K562 (cell line): ENCODE results near the gene ERCC2. TPM values are rescaled to one million over a fixed set of nuclear protein-coding genes. Genes with fewer than 3 reads are reported as not detected.

Experiments used
- ATAC-seq: fragments of 200-7000 bp; cut with Tn5 transposase; 3 replicates; pipeline ENCODE4 v1.9.1; 2020; ENCODE audit warnings: moderate library complexity
- BruUV-seq: library from RNA; stranded (reverse); fragments of 400-500 nt; replicated peaks from 2 replicates; lab custom pipeline; 2021; lab: Mats Ljungman, UMichigan
- CTCF ChIA-PET: fragments of 300-600 bp; formaldehyde crosslinking; extraction: SDS; loops from one replicate; lab custom pipeline; 2021; ENCODE audit warnings: low intra/inter-chr PET ratio; lab: Yijun Ruan, JAX
- POLR2A ChIA-PET: fragments of 300-600, 350-650 bp; sonication (Branson Sonifier 250); formaldehyde crosslinking; extraction: SDS; loops from one replicate; lab custom pipeline; 2021; ENCODE audit warnings: antibody characterized with exemption, inconsistent platforms; lab: Yijun Ruan, JAX
- DNase-seq, 4 experiments: peaks; one replicate each; pipeline versions ENCODE4 v3.0.0 to v3.0.0-alpha.2; 2011 to 2018; ENCODE audit warnings: low spot score in 3 of 4, mixed read lengths in 3 of 4; ENCODE audit errors: extremely low read depth in 1 of 4
- FAIRE-seq: peaks from 2 replicates; lab custom pipeline; 2011; peaks lifted over from hg19 to GRCh38; lab: Jason Lieb, UNC
- H2AFZ ChIP-seq: 2 replicates; pipeline ENCODE4 v1.6.0; 2011; ENCODE audit warnings: low read depth, low read length, control low read depth, inconsistent platforms
- H3K27ac ChIP-seq: fragments of 200-600 bp; 3 replicates; pipeline ENCODE4 v1.8.0; 2011; ENCODE audit warnings: low read depth, mild to moderate bottlenecking, control low read depth, inconsistent platforms, low read length, moderate library complexity, mixed read lengths; ENCODE audit errors: extremely low read depth
- H3K27me3 ChIP-seq, 2 experiments: fragments of 300-600 bp in 1 of 2; 2 replicates in 1 of 2; 3 replicates in 1 of 2; pipeline versions ENCODE4 v1.6.0 to v1.8.0; 2011; ENCODE audit warnings: inconsistent platforms in 2 of 2, low read length in 2 of 2, mild to moderate bottlenecking in 1 of 2, mixed read lengths in 1 of 2, moderate library complexity in 1 of 2; ENCODE audit not compliant: control insufficient read depth in 2 of 2, insufficient read depth in 2 of 2
- H3K36me3 ChIP-seq: fragments of 300-600 bp; 3 replicates; pipeline ENCODE4 v1.8.0; 2011; ENCODE audit warnings: mild to moderate bottlenecking, low read length, inconsistent platforms; ENCODE audit not compliant: control insufficient read depth, insufficient read depth
- H3K4me1 ChIP-seq, 2 experiments: fragments of 200-600 bp in 1 of 2; replicated peaks in 1 of 2; 2 replicates in 1 of 2; 3 replicates in 1 of 2; pipeline versions ENCODE4 v1.5.1 to v1.8.0; 2011; ENCODE audit warnings: inconsistent platforms in 2 of 2, low read length in 2 of 2, mild to moderate bottlenecking in 1 of 2, mixed read lengths in 1 of 2, moderate library complexity in 1 of 2; ENCODE audit not compliant: control insufficient read depth in 2 of 2, insufficient read depth in 2 of 2
- H3K4me2 ChIP-seq: 2 replicates; pipeline ENCODE4 v1.6.1; 2011; ENCODE audit warnings: low read length, control low read depth, inconsistent platforms, mixed read lengths; ENCODE audit not compliant: insufficient read depth
- H3K4me3 ChIP-seq: fragments of 200-600 bp; sonication (generic), shearing (Covaris generic); 2 replicates; pipeline ENCODE4 v1.5.1; 2016; ENCODE audit warnings: control low read depth, inconsistent platforms
- H3K79me2 ChIP-seq: fragments of 200-600 bp; 3 replicates; pipeline ENCODE4 v1.8.0; 2011; ENCODE audit warnings: low read length, inconsistent platforms; ENCODE audit not compliant: control insufficient read depth, insufficient read depth
- H3K9ac ChIP-seq, 2 experiments: 2 replicates each; pipeline versions ENCODE4 v1.6.0 to v1.6.1; 2011; ENCODE audit warnings: low read depth in 2 of 2, low read length in 2 of 2, control low read depth in 1 of 2, inconsistent platforms in 1 of 2, mild to moderate bottlenecking in 1 of 2, mixed read lengths in 1 of 2; ENCODE audit not compliant: insufficient read depth in 1 of 2
- H3K9me1 ChIP-seq: one replicate; pipeline ENCODE4 v1.6.0; 2011; ENCODE audit warnings: inconsistent platforms, mild to moderate bottlenecking, low read length, moderate library complexity; ENCODE audit not compliant: control insufficient read depth, insufficient read depth
- H3K9me3 ChIP-seq: replicated peaks from 2 replicates; pipeline ENCODE4 v1.5.1; 2011; ENCODE audit warnings: low read depth, low read length, inconsistent platforms; ENCODE audit not compliant: control insufficient read depth, insufficient read depth
- H4K20me1 ChIP-seq: replicated peaks from 2 replicates; pipeline ENCODE4 v1.6.1; 2011; ENCODE audit warnings: low read length, inconsistent platforms, mixed read lengths; ENCODE audit not compliant: control insufficient read depth, insufficient read depth
- GATAD2A ChIP-seq: fragments of 450-650 bp; IDR thresholded peaks from 2 replicates; pipeline ENCODE4 v1.6.1; 2017
- MTA1 ChIP-seq: fragments of 450-650 bp; IDR thresholded peaks from 2 replicates; pipeline ENCODE4 v1.6.1; 2017; ENCODE audit warnings: borderline replicate concordance
- POLR2A ChIP-seq: fragments of 450-650 bp; conservative IDR thresholded peaks from 2 replicates; pipeline ENCODE4 v1.6.1; 2016
- POLR2G ChIP-seq: fragments of 200-400 bp; formaldehyde crosslinking; IDR thresholded peaks from 2 replicates; pipeline ENCODE4 v1.6.1; 2017; ENCODE audit warnings: low read depth, mild to moderate bottlenecking, antibody characterized with exemption, low read length, moderate library complexity
- RBFOX2 ChIP-seq: fragments of 200-400 bp; formaldehyde crosslinking; IDR thresholded peaks from 2 replicates; pipeline ENCODE4 v1.6.1; 2017; ENCODE audit warnings: low read depth, mild to moderate bottlenecking, low read length, moderate library complexity
- SAFB2 ChIP-seq: fragments of 200-400 bp; formaldehyde crosslinking; IDR thresholded peaks from 2 replicates; pipeline ENCODE4 v1.6.1; 2018; ENCODE audit warnings: borderline replicate concordance, low read length, low read depth, moderate library complexity; ENCODE audit not compliant: severe bottlenecking
- SIX5 ChIP-seq, 2 experiments: IDR thresholded peaks; 2 replicates each; pipeline ENCODE4 v1.6.1; 2011; ENCODE audit warnings: low read length in 2 of 2, borderline replicate concordance in 1 of 2, low read depth in 1 of 2, mild to moderate bottlenecking in 1 of 2, moderate library complexity in 1 of 2; ENCODE audit not compliant: insufficient read depth in 1 of 2
- ZNF583 ChIP-seq: fragments of 250-450 bp; sonication (Bioruptor Pico); IDR thresholded peaks from 2 replicates; pipeline ENCODE4 v1.4.0; 2020
- WGBS: fragments of 100-300 bp; shearing (Covaris generic); methylation state at CpG from one replicate; pipeline ENCODE4 v1.1.6; 2016; ENCODE audit warnings: low coverage, mixed read lengths; ENCODE audit not compliant: insufficient coverage; ENCODE audit errors: missing lambda C conversion rate; 5-methylcytosine and 5-hydroxymethylcytosine counted together
- in situ Hi-C: fragments of 300-500 bp; cut with MboI; formaldehyde crosslinking; loops from 4 replicates; pipeline ENCODE4 v1.15.0; 2018; ENCODE audit warnings: inconsistent platforms, mixed read lengths
- intact Hi-C: fragments of 100-400 bp; cut with micrococcal nuclease; formaldehyde crosslinking; loops from 2 replicates; pipeline ENCODE4 v1.14.2; 2022
- polyA plus RNA-seq, 8 experiments: library from polyadenylated mRNA; depleted of rRNA in 4 of 8; stranded (reverse) in 5 of 8; unstranded in 3 of 8; fragments of >200 nt; fragmentation: Nextera tagmentation in 2 of 8; fragmentation: Illumina TruSeq in 1 of 8; extraction: Ambion mirVana in 2 of 8; extraction: Trizol in 1 of 8; gene quantifications; 2 replicates each; pipeline versions ENCODE4 v1.2.1 to v1.2.3, GENCODE V29; 2011 to 2014; ENCODE audit warnings: inconsistent platforms in 1 of 8, missing spikeins in 1 of 8
- total RNA-seq, 7 experiments: library from RNA; depleted of rRNA in 6 of 7; stranded (reverse); fragments of >200 nt in 6 of 7; fragmentation: Illumina TruSeq in 2 of 7; extraction: Trizol in 2 of 7; gene quantifications; 2 replicates each; pipeline versions ENCODE4 v1.2.1 to v1.2.3, GENCODE V29; 2011 to 2021; ENCODE audit warnings: low replicate concordance in 1 of 7
- TF ChIP-seq, protein P1 (sequence below): fragments of 250-450 bp; sonication (Bioruptor Pico); IDR thresholded peaks from 2 replicates; pipeline ENCODE4 v1.9.0; 2021; ENCODE audit warnings: mild to moderate bottlenecking, inconsistent platforms
- TF ChIP-seq, protein P2 (sequence below): fragments of 450-650 bp; IDR thresholded peaks from 2 replicates; pipeline ENCODE4 v1.6.1; 2017; ENCODE audit warnings: antibody characterized with exemption, mild to moderate bottlenecking
- TF ChIP-seq, protein P3 (sequence below): fragments of 250-450 bp; sonication (Bioruptor Pico); IDR thresholded peaks from 2 replicates; pipeline ENCODE4 v1.9.0; 2021; ENCODE audit warnings: mild to moderate bottlenecking

The ERCC2 gene
- total and polyA plus RNA-seq, 9 of the 15 experiments (the other 6 are each of a cell fraction or from before 2014, with no cell fraction given) = 2.2 to 55.9 (median 23.4) TPM

DNA sequence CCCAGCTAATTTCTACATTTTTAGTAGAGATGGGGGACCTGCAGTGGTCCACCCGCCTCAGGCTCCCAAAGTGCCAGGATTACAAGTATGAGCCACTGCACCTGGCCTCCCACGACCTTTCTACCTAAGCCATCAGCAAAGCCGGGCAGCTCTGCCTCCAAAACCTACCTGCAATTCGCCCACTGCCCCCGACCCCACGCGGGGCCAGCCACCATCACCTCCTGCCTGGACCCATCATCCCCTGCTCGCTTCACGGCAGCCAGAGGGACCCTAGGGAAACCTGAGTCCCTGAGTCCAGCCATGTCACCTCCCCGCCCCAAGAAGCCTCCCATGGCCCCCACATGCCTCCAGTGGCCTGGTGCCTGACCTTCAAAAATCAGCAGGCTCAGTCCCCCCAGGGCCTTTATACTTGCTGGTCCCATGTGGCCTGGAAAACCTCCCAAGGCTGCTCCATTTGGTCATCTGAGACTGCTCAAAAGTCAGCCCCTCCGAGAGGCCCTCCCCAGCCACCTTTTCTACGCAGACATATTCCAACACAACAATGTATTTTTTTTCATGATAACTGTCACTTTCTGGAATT lies 12.1 kb downstream of the ERCC2 start:
- H3K27ac ChIP-seq = no peak overlapping the region
- peaks cover 80% of the 10 kb centered on the region; the same call in 2 of the 3 replicates for H3K36me3 ChIP-seq
- H3K79me2 ChIP-seq = no peaks in the 10 kb centered on the region
- no peak overlapping the region for H3K4me3 ChIP-seq
- ATAC-seq (no peak), DNase-seq (no peak), FAIRE-seq (no peak)
- intact Hi-C loops = no loop called here
- 87% methylated on average over 12 of the region's 12 CpGs for WGBS
- BruUV-seq = no TSS peak
- H3K9ac ChIP-seq = no peak overlapping the region
- no peaks in the 10 kb centered on the region for H3K27me3 ChIP-seq
- no peaks in the 10 kb centered on the region for H3K9me1 ChIP-seq
- H3K4me1 ChIP-seq = peaks cover 0 to 34% of the 10 kb centered on the region in 2 experiments; a peak in 2 of 5 replicates
- no peak overlapping the region for H3K4me2 ChIP-seq
- in situ Hi-C loops = no loop called here
- ChIA-PET POLR2A (interaction anchor here (0.6 to 0.7 kb wide), 2 partner anchors 118 to 372 kb away, joined by 3 to 4 read pairs; no protein-coding TSS in a partner anchor), CTCF (no interaction called here)
- H2AFZ ChIP-seq = no peak overlapping the region
- no peaks in the 10 kb centered on the region for H3K9me3 ChIP-seq
- TF ChIP-seq, protein P1, sequence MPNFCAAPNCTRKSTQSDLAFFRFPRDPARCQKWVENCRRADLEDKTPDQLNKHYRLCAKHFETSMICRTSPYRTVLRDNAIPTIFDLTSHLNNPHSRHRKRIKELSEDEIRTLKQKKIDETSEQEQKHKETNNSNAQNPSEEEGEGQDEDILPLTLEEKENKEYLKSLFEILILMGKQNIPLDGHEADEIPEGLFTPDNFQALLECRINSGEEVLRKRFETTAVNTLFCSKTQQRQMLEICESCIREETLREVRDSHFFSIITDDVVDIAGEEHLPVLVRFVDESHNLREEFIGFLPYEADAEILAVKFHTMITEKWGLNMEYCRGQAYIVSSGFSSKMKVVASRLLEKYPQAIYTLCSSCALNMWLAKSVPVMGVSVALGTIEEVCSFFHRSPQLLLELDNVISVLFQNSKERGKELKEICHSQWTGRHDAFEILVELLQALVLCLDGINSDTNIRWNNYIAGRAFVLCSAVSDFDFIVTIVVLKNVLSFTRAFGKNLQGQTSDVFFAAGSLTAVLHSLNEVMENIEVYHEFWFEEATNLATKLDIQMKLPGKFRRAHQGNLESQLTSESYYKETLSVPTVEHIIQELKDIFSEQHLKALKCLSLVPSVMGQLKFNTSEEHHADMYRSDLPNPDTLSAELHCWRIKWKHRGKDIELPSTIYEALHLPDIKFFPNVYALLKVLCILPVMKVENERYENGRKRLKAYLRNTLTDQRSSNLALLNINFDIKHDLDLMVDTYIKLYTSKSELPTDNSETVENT = no peak
- TF ChIP-seq GATAD2A (no peak), ZNF583 (CRISPR knock-in tag) (no peak), RBFOX2 (peak; percentile 30; the same call in 1 of the 2 replicates), MTA1 (no peak), SIX5 (IDR thresholded peaks at IDR 0.05; ENCODE audit: borderline replicate concordance in 1 of 2, insufficient read depth in 1 of 2, low read depth in 1 of 2, low read length in 2 of 2) (no peak), SAFB2 (no peak), POLR2G (peak; percentile 35; the same call in 1 of the 2 replicates), POLR2A (no peak)
- TF ChIP-seq, protein P2, sequence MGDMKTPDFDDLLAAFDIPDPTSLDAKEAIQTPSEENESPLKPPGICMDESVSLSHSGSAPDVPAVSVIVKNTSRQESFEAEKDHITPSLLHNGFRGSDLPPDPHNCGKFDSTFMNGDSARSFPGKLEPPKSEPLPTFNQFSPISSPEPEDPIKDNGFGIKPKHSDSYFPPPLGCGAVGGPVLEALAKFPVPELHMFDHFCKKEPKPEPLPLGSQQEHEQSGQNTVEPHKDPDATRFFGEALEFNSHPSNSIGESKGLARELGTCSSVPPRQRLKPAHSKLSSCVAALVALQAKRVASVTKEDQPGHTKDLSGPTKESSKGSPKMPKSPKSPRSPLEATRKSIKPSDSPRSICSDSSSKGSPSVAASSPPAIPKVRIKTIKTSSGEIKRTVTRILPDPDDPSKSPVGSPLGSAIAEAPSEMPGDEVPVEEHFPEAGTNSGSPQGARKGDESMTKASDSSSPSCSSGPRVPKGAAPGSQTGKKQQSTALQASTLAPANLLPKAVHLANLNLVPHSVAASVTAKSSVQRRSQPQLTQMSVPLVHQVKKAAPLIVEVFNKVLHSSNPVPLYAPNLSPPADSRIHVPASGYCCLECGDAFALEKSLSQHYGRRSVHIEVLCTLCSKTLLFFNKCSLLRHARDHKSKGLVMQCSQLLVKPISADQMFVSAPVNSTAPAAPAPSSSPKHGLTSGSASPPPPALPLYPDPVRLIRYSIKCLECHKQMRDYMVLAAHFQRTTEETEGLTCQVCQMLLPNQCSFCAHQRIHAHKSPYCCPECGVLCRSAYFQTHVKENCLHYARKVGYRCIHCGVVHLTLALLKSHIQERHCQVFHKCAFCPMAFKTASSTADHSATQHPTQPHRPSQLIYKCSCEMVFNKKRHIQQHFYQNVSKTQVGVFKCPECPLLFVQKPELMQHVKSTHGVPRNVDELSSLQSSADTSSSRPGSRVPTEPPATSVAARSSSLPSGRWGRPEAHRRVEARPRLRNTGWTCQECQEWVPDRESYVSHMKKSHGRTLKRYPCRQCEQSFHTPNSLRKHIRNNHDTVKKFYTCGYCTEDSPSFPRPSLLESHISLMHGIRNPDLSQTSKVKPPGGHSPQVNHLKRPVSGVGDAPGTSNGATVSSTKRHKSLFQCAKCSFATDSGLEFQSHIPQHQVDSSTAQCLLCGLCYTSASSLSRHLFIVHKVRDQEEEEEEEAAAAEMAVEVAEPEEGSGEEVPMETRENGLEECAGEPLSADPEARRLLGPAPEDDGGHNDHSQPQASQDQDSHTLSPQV = no peak
- TF ChIP-seq, protein P3, sequence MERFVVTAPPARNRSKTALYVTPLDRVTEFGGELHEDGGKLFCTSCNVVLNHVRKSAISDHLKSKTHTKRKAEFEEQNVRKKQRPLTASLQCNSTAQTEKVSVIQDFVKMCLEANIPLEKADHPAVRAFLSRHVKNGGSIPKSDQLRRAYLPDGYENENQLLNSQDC = no peak
- peaks cover 3% of the 10 kb centered on the region; the same call in 1 of the 2 replicates for H4K20me1 ChIP-seq
